KBM-7 (cell line): Measurements from ENCODE around the gene ARHGEF10L.

ENCODE experiments used
- DNase-seq: peaks from one replicate; pipeline ENCODE4 v3.0.0-alpha.2; 2015
- in situ Hi-C: fragments of 300-500 bp; cut with MboI; formaldehyde crosslinking; loops from 2 replicates; pipeline ENCODE4 v1.14.3; 2020; ENCODE audit warnings: low sequenced_read_pairs, low pct_unique_long_range_greater_than_20kb, mixed read lengths

ARHGEF10L gene

GRCh38 chr1:17675744-17676143 is 136.2 kb downstream of the ARHGEF10L start:
- no peak for DNase-seq
- in situ Hi-C loops = no loop called here

GRCh38 chr1:17676387-17677060 is 137.0 kb downstream of the ARHGEF10L start:
- no peak for DNase-seq
- in situ Hi-C loops = no loop called here

- DNase-seq = no peak
- in situ Hi-C loops = no loop called here
Measured at GRCh38 chr1:17678011-17678410, 138.5 kb downstream of the ARHGEF10L start.

- in situ Hi-C loops = no loop called here
- no peak for DNase-seq
Measured at GRCh38 chr1:17679856-17680255, 140.4 kb downstream of the ARHGEF10L start.

GRCh38 chr1:17680308-17680707 is 140.8 kb downstream of the ARHGEF10L start:
- no peak for DNase-seq
- in situ Hi-C loops = no loop called here

- in situ Hi-C loops = no loop called here
- DNase-seq = no peak
Measured at GRCh38 chr1:17682400-17682799, 142.9 kb downstream of the ARHGEF10L start.

GRCh38 chr1:17683598-17683997 is 144.1 kb downstream of the ARHGEF10L start:
- in situ Hi-C loops = no loop called here
- DNase-seq = no peak

GRCh38 chr1:17684810-17685209 is 145.3 kb downstream of the ARHGEF10L start:
- in situ Hi-C loops = no loop called here
- DNase-seq = no peak

GRCh38 chr1:17686258-17686657 is 146.8 kb downstream of the ARHGEF10L start:
- no peak for DNase-seq
- in situ Hi-C loops = no loop called here

- DNase-seq = no peak
- in situ Hi-C loops = no loop called here
Measured at GRCh38 chr1:17687145-17687544, 147.6 kb downstream of the ARHGEF10L start.

- DNase-seq = no peak
- in situ Hi-C loops = no loop called here
Measured at GRCh38 chr1:17688217-17688810, 148.8 kb downstream of the ARHGEF10L start.

GRCh38 chr1:17689011-17689410 is 149.5 kb downstream of the ARHGEF10L start:
- DNase-seq = no peak
- in situ Hi-C loops = no loop called here

- in situ Hi-C loops = no loop called here
- no peak for DNase-seq
Measured at GRCh38 chr1:17690906-17691634, 151.6 kb downstream of the ARHGEF10L start.

GRCh38 chr1:17692645-17693044 is 153.1 kb downstream of the ARHGEF10L start:
- DNase-seq = no peak
- in situ Hi-C loops = no loop called here

- DNase-seq = no peak
- in situ Hi-C loops = no loop called here
Measured at GRCh38 chr1:17696417-17697301, 157.2 kb downstream of the ARHGEF10L start.

- in situ Hi-C loops = no loop called here
Measured at GRCh38 chr1:17697458-17697857, 158.0 kb downstream of the ARHGEF10L start.

GRCh38 chr1:17699581-17699980 is 160.1 kb downstream of the ARHGEF10L start:
- in situ Hi-C loops = no loop called here

More at GRCh38 chr1:17697458-17697857, 158.0 kb downstream of the ARHGEF10L start:
- no peak for DNase-seq

GRCh38 chr1:17700945-17701810 is 161.7 kb downstream of the ARHGEF10L start:
- DNase-seq = no peak
- in situ Hi-C loops = no loop called here

More at GRCh38 chr1:17699581-17699980, 160.1 kb downstream of the ARHGEF10L start:
- DNase-seq = no peak
